GM12892 (cell line): ENCODE results near the gene BRF1.

Experiments
- POLR2A ChIP-seq: IDR thresholded peaks from 2 replicates; pipeline ENCODE4 v1.6.1; 2011; ENCODE audit warnings: low read depth, low read length, control low read depth
- POLR2AphosphoS5 ChIP-seq: IDR thresholded peaks from 2 replicates; pipeline ENCODE4 v1.6.1; 2011; ENCODE audit warnings: low read depth, low read length, control low read depth

- TF ChIP-seq POLR2A (no peak), POLR2AphosphoS5 (no peak)
Observed at GRCh38 chr14:105180592-105181548, 119.9 kb downstream of the BRF1 start, which contains the start of gene NUDT14.
